GM12874 (cell line): ENCODE results near the gene CD200R1L.

Experiments used
- CTCF ChIP-seq: IDR thresholded peaks from 2 replicates; pipeline ENCODE4 v1.5.1; 2011; ENCODE audit warnings: low read depth, mild to moderate bottlenecking, control low read depth, low read length, moderate library complexity; ENCODE audit not compliant: insufficient read depth

CD200R1L gene

GRCh38 chr3:112811131-112811884, 35.4 kb downstream of the CD200R1L start:
- TF ChIP-seq CTCF = no peak

- no peak for TF ChIP-seq CTCF
Measured at GRCh38 chr3:112810561-112810960, 36.1 kb downstream of the CD200R1L start.

- TF ChIP-seq CTCF = no peak
Measured at GRCh38 chr3:112808136-112808535, 38.5 kb downstream of the CD200R1L start.

GRCh38 chr3:112807685-112808084, 39.0 kb downstream of the CD200R1L start:
- no peak for TF ChIP-seq CTCF

- TF ChIP-seq CTCF = no peak
Measured at GRCh38 chr3:112806903-112807302, 39.8 kb downstream of the CD200R1L start.

GRCh38 chr3:112805126-112805525, 41.5 kb downstream of the CD200R1L start:
- no peak for TF ChIP-seq CTCF

GRCh38 chr3:112804021-112804420, 42.6 kb downstream of the CD200R1L start:
- TF ChIP-seq CTCF = no peak

GRCh38 chr3:112803467-112803866, 43.2 kb downstream of the CD200R1L start:
- TF ChIP-seq CTCF = no peak
